Measurements from ENCODE around the gene KLK1. TPM values are rescaled to one million over a fixed set of nuclear protein-coding genes. Genes with fewer than 3 reads are reported as not detected.

The KLK1 gene
- total RNA-seq, 2 experiments from 2014 or later: 0.59 to 0.73 TPM

Other genes starting within 250 kb of the KLK1 start
- not detected for gene SYT3, start 183.9 kb downstream of the KLK1 start, total RNA-seq
- gene C19orf81, start 174.3 kb downstream of the KLK1 start, total RNA-seq: under 1 TPM in 1 of 2 experiments, not detected in 1; 0.69 TPM
- not detected for gene SHANK1, start 104.0 kb downstream of the KLK1 start, total RNA-seq
- under 1 TPM; 0.41 to 0.71 TPM for gene CLEC11A, start 100.4 kb downstream of the KLK1 start, total RNA-seq
- not detected for gene GPR32, start 53.3 kb downstream of the KLK1 start, total RNA-seq
- gene ACP4, start 33.4 kb downstream of the KLK1 start, total RNA-seq: not detected
- not detected for gene KLK15, start 9.8 kb upstream of the KLK1 start, total RNA-seq
- not detected for gene KLK3, start 31.1 kb upstream of the KLK1 start, total RNA-seq
- gene KLK2, start 49.7 kb upstream of the KLK1 start, total RNA-seq: not detected
- gene KLK4, start 87.6 kb upstream of the KLK1 start, total RNA-seq: not detected
- not detected for gene KLK5, start 129.3 kb upstream of the KLK1 start, total RNA-seq
- gene KLK6, start 145.8 kb upstream of the KLK1 start, total RNA-seq: not detected
- gene KLK7, start 160.1 kb upstream of the KLK1 start, total RNA-seq: not detected
- not detected for gene KLK8, start 177.8 kb upstream of the KLK1 start, total RNA-seq
- not detected for gene KLK10, start 195.9 kb upstream of the KLK1 start, total RNA-seq
- gene KLK11, start 202.8 kb upstream of the KLK1 start, total RNA-seq: not detected
- not detected for gene KLK12, start 211.2 kb upstream of the KLK1 start, total RNA-seq
- not detected for gene KLK13, start 241.3 kb upstream of the KLK1 start, total RNA-seq

All from activated CD4-positive, alpha-beta memory T cell treated with anti-CD3 and anti-CD28 coated beads for 36 hours (primary cell).